ENCODE measurements around the gene ALOX12B.

DNA sequence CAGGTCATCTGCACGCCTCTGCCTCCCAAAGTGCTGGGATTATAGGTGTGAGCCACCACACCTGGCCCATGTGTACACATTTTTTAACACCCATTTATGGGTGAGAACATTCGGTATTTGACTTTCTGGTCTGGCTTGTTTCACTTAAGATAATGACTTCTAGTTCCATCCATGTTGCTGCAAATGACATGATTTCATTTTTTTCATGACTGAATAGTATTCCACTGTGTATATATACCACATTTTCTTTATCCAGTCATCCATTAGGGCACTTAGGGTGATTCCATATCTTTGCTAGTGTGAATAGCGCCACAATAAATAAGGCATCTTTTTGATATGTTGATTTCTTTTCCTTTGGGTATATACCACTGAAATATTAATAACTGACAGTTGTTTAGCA is 5.6 kb downstream of the ALOX12B start:
- TF ChIP-seq, protein P1, sequence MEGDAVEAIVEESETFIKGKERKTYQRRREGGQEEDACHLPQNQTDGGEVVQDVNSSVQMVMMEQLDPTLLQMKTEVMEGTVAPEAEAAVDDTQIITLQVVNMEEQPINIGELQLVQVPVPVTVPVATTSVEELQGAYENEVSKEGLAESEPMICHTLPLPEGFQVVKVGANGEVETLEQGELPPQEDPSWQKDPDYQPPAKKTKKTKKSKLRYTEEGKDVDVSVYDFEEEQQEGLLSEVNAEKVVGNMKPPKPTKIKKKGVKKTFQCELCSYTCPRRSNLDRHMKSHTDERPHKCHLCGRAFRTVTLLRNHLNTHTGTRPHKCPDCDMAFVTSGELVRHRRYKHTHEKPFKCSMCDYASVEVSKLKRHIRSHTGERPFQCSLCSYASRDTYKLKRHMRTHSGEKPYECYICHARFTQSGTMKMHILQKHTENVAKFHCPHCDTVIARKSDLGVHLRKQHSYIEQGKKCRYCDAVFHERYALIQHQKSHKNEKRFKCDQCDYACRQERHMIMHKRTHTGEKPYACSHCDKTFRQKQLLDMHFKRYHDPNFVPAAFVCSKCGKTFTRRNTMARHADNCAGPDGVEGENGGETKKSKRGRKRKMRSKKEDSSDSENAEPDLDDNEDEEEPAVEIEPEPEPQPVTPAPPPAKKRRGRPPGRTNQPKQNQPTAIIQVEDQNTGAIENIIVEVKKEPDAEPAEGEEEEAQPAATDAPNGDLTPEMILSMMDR (IDR thresholded peaks at IDR 0.05), result no peak
- no peak for TF ChIP-seq POLR2AphosphoS5 (IDR thresholded peaks at IDR 0.05)
- TF ChIP-seq POLR2A (IDR thresholded peaks at IDR 0.05), result no peak
- TF ChIP-seq EP300 (IDR thresholded peaks at IDR 0.05), result no peak

All from stomach (tissue), 4 donors.